Endothelial cell of umbilical vein (primary cell): ENCODE results near the gene VTA1. TPM values are rescaled to one million over a fixed set of nuclear protein-coding genes. Genes with fewer than 3 reads are reported as not detected.

Source experiments
- BruUV-seq: library from RNA; stranded (reverse); fragments of 400-500 nt; replicated peaks from 2 replicates; lab custom pipeline; 2021; lab: Mats Ljungman, UMichigan
- CTCF ChIA-PET: fragments of 300-600, 350-600 bp; sonication (Branson Sonifier 250); formaldehyde crosslinking; loops from one replicate; lab custom pipeline; 2021; ENCODE audit warnings: antibody characterized with exemption, inconsistent platforms; lab: Charles Lee
- POLR2A ChIA-PET: fragments of 300-600, 350-600 bp; sonication (Branson Sonifier 250); formaldehyde crosslinking; loops from one replicate; lab custom pipeline; 2021; ENCODE audit warnings: antibody characterized with exemption, inconsistent platforms; lab: Charles Lee
- DNase-seq: peaks from one replicate; pipeline ENCODE4 v3.0.0-alpha.2; 2011; ENCODE audit warnings: low read depth, low spot score
- FAIRE-seq: peaks from 2 replicates; lab custom pipeline; 2011; peaks lifted over from hg19 to GRCh38; lab: Jason Lieb, UNC
- H2AFZ ChIP-seq: 2 replicates; pipeline ENCODE4 v1.6.0; 2012; ENCODE audit warnings: low read depth, low read length, control low read depth, inconsistent platforms
- H3K27ac ChIP-seq: 2 replicates; pipeline ENCODE4 v1.5.1; 2011; ENCODE audit warnings: low read depth, mild to moderate bottlenecking, control low read depth, low read length, moderate library complexity; ENCODE audit not compliant: insufficient read depth
- H3K27me3 ChIP-seq, 2 experiments: 2 replicates each; pipeline versions ENCODE4 v1.6.0 to v1.6.1; 2011; ENCODE audit warnings: low read length in 2 of 2, mixed read lengths in 1 of 2; ENCODE audit not compliant: control insufficient read depth in 2 of 2, insufficient read depth in 2 of 2
- H3K36me3 ChIP-seq, 2 experiments: 2 replicates in 1 of 2; 3 replicates in 1 of 2; pipeline ENCODE4 v1.5.1; 2011; ENCODE audit warnings: low read length in 2 of 2, mild to moderate bottlenecking in 1 of 2, moderate library complexity in 1 of 2; ENCODE audit not compliant: control insufficient read depth in 2 of 2, insufficient read depth in 2 of 2; ENCODE audit errors: extremely low read depth in 1 of 2
- H3K4me1 ChIP-seq: 3 replicates; pipeline ENCODE4 v1.5.1; 2011; ENCODE audit warnings: mild to moderate bottlenecking, low read length; ENCODE audit not compliant: control insufficient read depth, insufficient read depth; ENCODE audit errors: extremely low read depth
- H3K4me2 ChIP-seq: 2 replicates; pipeline ENCODE4 v1.6.1; 2011; ENCODE audit warnings: low read length, control low read depth, mixed read lengths; ENCODE audit not compliant: insufficient read depth
- H3K4me3 ChIP-seq, 3 experiments: fragments of 200-600 bp in 1 of 3; sonication (generic), shearing (Covaris generic) in 1 of 3; replicated peaks in 1 of 3; 2 replicates each; pipeline ENCODE4 v1.5.1; 2011 to 2016; ENCODE audit warnings: control low read depth in 3 of 3, low read length in 3 of 3, mild to moderate bottlenecking in 2 of 3, inconsistent platforms in 1 of 3, low read depth in 1 of 3, moderate library complexity in 1 of 3; ENCODE audit not compliant: insufficient read depth in 1 of 3
- H3K79me2 ChIP-seq: 2 replicates; pipeline ENCODE4 v1.6.0; 2012; ENCODE audit warnings: low read length, inconsistent platforms; ENCODE audit not compliant: control insufficient read depth, insufficient read depth
- H3K9ac ChIP-seq: replicated peaks from 2 replicates; pipeline ENCODE3; 2011; ENCODE audit warnings: low read length, control low read depth; ENCODE audit not compliant: insufficient read depth; ENCODE audit errors: extremely low read depth
- H3K9me1 ChIP-seq: replicated peaks from 3 replicates; pipeline ENCODE4 v1.6.0; 2011; ENCODE audit warnings: mild to moderate bottlenecking, low read length; ENCODE audit not compliant: control insufficient read depth, insufficient read depth; ENCODE audit errors: extremely low read depth
- H3K9me3 ChIP-seq: replicated peaks from 2 replicates; pipeline ENCODE4 v1.5.1; 2012; ENCODE audit warnings: low read length, inconsistent platforms; ENCODE audit not compliant: control insufficient read depth, insufficient read depth
- H4K20me1 ChIP-seq: replicated peaks from 2 replicates; pipeline ENCODE3; 2011; ENCODE audit warnings: mild to moderate bottlenecking, low read length; ENCODE audit not compliant: control insufficient read depth, insufficient read depth; ENCODE audit errors: extremely low read depth
- CTCF ChIP-seq, 2 donors: IDR thresholded peaks; 1 replicate in 1 of 2; 2 replicates in 1 of 2; pipeline ENCODE4 v1.5.1; 2011; ENCODE audit warnings: low read length in 2 of 2, mild to moderate bottlenecking in 2 of 2, moderate library complexity in 2 of 2, control low read depth in 1 of 2, inconsistent platforms in 1 of 2, low read depth in 1 of 2; ENCODE audit not compliant: insufficient read depth in 1 of 2; ENCODE audit errors: extremely low read depth in 1 of 2
- FOS ChIP-seq: IDR thresholded peaks from 2 replicates; pipeline ENCODE4 v1.6.1; 2011; ENCODE audit warnings: mild to moderate bottlenecking, low read length, moderate library complexity, borderline replicate concordance; ENCODE audit not compliant: insufficient read depth
- GATA2 ChIP-seq: IDR thresholded peaks from 2 replicates; pipeline ENCODE4 v1.7.0; 2011; ENCODE audit warnings: low read depth, mild to moderate bottlenecking, moderate library complexity, mixed read lengths, low read length; ENCODE audit not compliant: insufficient read length, insufficient read depth
- MAX ChIP-seq: IDR thresholded peaks from 2 replicates; pipeline ENCODE4 v1.6.1; 2011; ENCODE audit not compliant: insufficient read depth, insufficient read length
- MYC ChIP-seq: IDR thresholded peaks from one replicate; pipeline ENCODE4 v1.6.1; 2011; ENCODE audit warnings: mild to moderate bottlenecking, low read depth, low read length
- POLR2A ChIP-seq: IDR thresholded peaks from 2 replicates; pipeline ENCODE4 v1.6.1; 2012; ENCODE audit warnings: low read depth, mild to moderate bottlenecking, control low read depth, low read length
- POLR2AphosphoS5 ChIP-seq: IDR thresholded peaks from 2 replicates; pipeline ENCODE4 v1.6.1; 2012; ENCODE audit warnings: low read depth, mild to moderate bottlenecking, control low read depth, low read length, moderate library complexity; ENCODE audit not compliant: insufficient read depth
- dilution Hi-C: fragments of 300-500 bp; cut with MboI; formaldehyde crosslinking; loops from one replicate; pipeline ENCODE4 v1.15.0; 2019; ENCODE audit warnings: low sequenced_read_pairs; ENCODE audit not compliant: extremely low pct_ligation_motif_present
- intact Hi-C: fragments of 100-400 bp; cut with micrococcal nuclease; formaldehyde crosslinking; loops from one replicate; pipeline ENCODE4 v1.10.0; 2022
- polyA plus RNA-seq, 4 experiments: library from polyadenylated mRNA; depleted of rRNA in 3 of 4; stranded (reverse) in 3 of 4; unstranded in 1 of 4; fragments of >200 nt; gene quantifications; 2 replicates each; pipeline versions ENCODE4 v1.2.1 to v1.2.3, GENCODE V29; 2011 to 2012; ENCODE audit warnings: missing spikeins in 1 of 4
- total RNA-seq: library from RNA; stranded (reverse); gene quantifications from 2 replicates; pipeline ENCODE4 v1.2.3, GENCODE V29; 2021

The VTA1 gene
- total and polyA plus RNA-seq, 2 donors (not counting 3 experiments of a cell fraction or from before 2014, with no cell fraction given): 39.0 to 40.9 TPM

GRCh38 chr6:142118328-142118727, 28.7 kb upstream of the VTA1 start:
- Histone ChIP-seq H3K4me3 (no peak overlapping the region), H2AFZ (no peak overlapping the region), H3K9me3 (no peaks in the 10 kb centered on the region), H3K9ac (no peak overlapping the region), H3K4me1 (no peaks in the 10 kb centered on the region), H3K79me2 (no peaks in the 10 kb centered on the region), H3K36me3 (no peaks in the 10 kb centered on the region), H3K27me3 (peaks cover 0 to 2% of the 10 kb centered on the region in 2 experiments), H3K4me2 (no peak overlapping the region), H3K27ac (no peak overlapping the region), H4K20me1 (no peaks in the 10 kb centered on the region), H3K9me1 (no peaks in the 10 kb centered on the region)
- DNase-seq (no peak), FAIRE-seq (no peak)
- no TSS peak for BruUV-seq
- no peak for TF ChIP-seq CTCF (IDR thresholded peaks at IDR 0.05; ENCODE audit: extremely low read depth in 1 of 2, insufficient read depth in 1 of 2, low read depth in 1 of 2, low read length in 2 of 2)
- TF ChIP-seq GATA2: no peak
- TF ChIP-seq FOS: no peak
- no peak for TF ChIP-seq POLR2AphosphoS5
- no peak for TF ChIP-seq MAX
- no peak for TF ChIP-seq MYC
- TF ChIP-seq POLR2A: no peak
- CTCF ChIA-PET: interaction anchor here (1.2 to 1.9 kb wide), 2 partner anchors 90 to 129 kb away, joined by 4 to 9 read pairs; no protein-coding TSS in a partner anchor
- POLR2A ChIA-PET: no interaction called here
- intact Hi-C loops (no loop called here), dilution Hi-C loops (no loop called here)
